Neural progenitor cell (in vitro differentiated cells): ENCODE results near the gene PRIM2. TPM values are rescaled to one million over a fixed set of nuclear protein-coding genes. Genes with fewer than 3 reads are reported as not detected.
"Not testable (repeated sequence)": the region's sequence is repeated elsewhere in the genome, so short reads cannot be mapped to it uniquely, and the experiment has no call there.

Experiments
- DNase-seq: peaks from one replicate; pipeline ENCODE4 v3.0.0-alpha.2; 2016; ENCODE audit warnings: low spot score
- H2AFZ ChIP-seq: fragments of 200-600 bp; sonication (generic); replicated peaks from 2 replicates; pipeline ENCODE4 v1.6.1; 2016; ENCODE audit warnings: antibody characterized with exemption
- H3F3A ChIP-seq: fragments of 200-600 bp; sonication (generic); 2 replicates; pipeline ENCODE4 v1.6.1; 2016; ENCODE audit warnings: antibody characterized with exemption, low read depth
- H3K27ac ChIP-seq: fragments of 200-600 bp; sonication (generic); 2 replicates; pipeline ENCODE4 v1.5.1; 2016; ENCODE audit warnings: mild to moderate bottlenecking
- H3K27me3 ChIP-seq: fragments of 200-600 bp; sonication (generic); 2 replicates; pipeline ENCODE4 v1.6.1; 2016; ENCODE audit warnings: mild to moderate bottlenecking, moderate library complexity
- H3K36me3 ChIP-seq: fragments of 200-600 bp; sonication (generic); 2 replicates; pipeline ENCODE4 v1.5.1; 2016
- H3K4me1 ChIP-seq: fragments of 200-600 bp; sonication (generic); 2 replicates; pipeline ENCODE4 v1.6.1; 2016; ENCODE audit warnings: mixed run types
- H3K4me2 ChIP-seq: fragments of 200-600 bp; sonication (generic); 2 replicates; pipeline ENCODE4 v1.6.1; 2016
- H3K4me3 ChIP-seq: fragments of 200-600 bp; sonication (generic); 2 replicates; pipeline ENCODE4 v1.5.1; 2016
- H3K79me2 ChIP-seq: fragments of 200-600 bp; sonication (generic); 2 replicates; pipeline ENCODE4 v1.6.1; 2016; ENCODE audit warnings: low read depth
- H3K9ac ChIP-seq: fragments of 200-600 bp; sonication (generic); 2 replicates; pipeline ENCODE4 v1.6.1; 2016
- H3K9me3 ChIP-seq: fragments of 200-600 bp; sonication (generic); 2 replicates; pipeline ENCODE4 v1.5.1; 2016; ENCODE audit warnings: low read depth
- H4K20me1 ChIP-seq: fragments of 200-600 bp; sonication (generic); 2 replicates; pipeline ENCODE4 v1.6.1; 2016; ENCODE audit warnings: low read depth
- H3K27ac Mint-ChIP-seq: 3 replicates; pipeline ENCODE4 v1.8.0; 2021; ENCODE audit warnings: mixed read lengths
- H3K27me3 Mint-ChIP-seq: 2 replicates; pipeline ENCODE4 v1.8.0; 2022; ENCODE audit warnings: low read depth, mild to moderate bottlenecking, inconsistent platforms, moderate library complexity, mixed read lengths; ENCODE audit not compliant: insufficient read depth
- H3K36me3 Mint-ChIP-seq: 3 replicates; pipeline ENCODE4 v1.8.0; 2021; ENCODE audit warnings: mixed read lengths
- H3K4me1 Mint-ChIP-seq: 3 replicates; pipeline ENCODE4 v1.8.0; 2021; ENCODE audit warnings: mixed read lengths
- H3K4me3 Mint-ChIP-seq: 3 replicates; pipeline ENCODE4 v1.8.0; 2021; ENCODE audit warnings: mild to moderate bottlenecking, moderate library complexity, mixed read lengths
- H3K9me3 Mint-ChIP-seq: 3 replicates; pipeline ENCODE4 v1.8.0; 2020; ENCODE audit warnings: mixed read lengths
- total RNA-seq: library from RNA; depleted of rRNA; stranded (reverse); fragments of >200 nt; gene quantifications from 2 replicates; pipeline ENCODE4 v1.2.3, GENCODE V29; 2015; ENCODE audit warnings: low replicate concordance

PRIM2 gene
- total RNA-seq, 1 donor from 2014 or later, result 81.0 TPM

- not testable (repeated sequence) for H3K4me3 Mint-ChIP-seq, H3K9ac ChIP-seq, H3K27me3 Mint-ChIP-seq, H4K20me1 ChIP-seq, H2AFZ ChIP-seq, H3K9me3 Mint-ChIP-seq, H3K9me3 ChIP-seq, H3K4me3 ChIP-seq, H3K27ac ChIP-seq, H3K27me3 ChIP-seq, H3K4me1 Mint-ChIP-seq, H3K36me3 ChIP-seq, H3K4me2 ChIP-seq, H3K27ac Mint-ChIP-seq, DNase-seq
- peaks cover 16% of the 10 kb centered on the region for H3F3A ChIP-seq
- peaks cover 32% of the 10 kb centered on the region for H3K79me2 ChIP-seq
- peaks cover 17% of the 10 kb centered on the region for H3K36me3 Mint-ChIP-seq
- peaks cover 28% of the 10 kb centered on the region for H3K4me1 ChIP-seq
Measured at GRCh38 chr6:57350443-57350842, 33.0 kb downstream of the PRIM2 start.

GRCh38 chr6:57352596-57352995 is 35.2 kb downstream of the PRIM2 start:
- H3K4me2 ChIP-seq, H3K27me3 Mint-ChIP-seq, H3K9me3 Mint-ChIP-seq, H3K27ac Mint-ChIP-seq, H3K9me3 ChIP-seq, H2AFZ ChIP-seq, H4K20me1 ChIP-seq, H3K4me3 Mint-ChIP-seq, H3K36me3 ChIP-seq, DNase-seq, H3K27ac ChIP-seq, H3K27me3 ChIP-seq, H3K4me1 Mint-ChIP-seq, H3K4me3 ChIP-seq, H3K9ac ChIP-seq: not testable (repeated sequence)
- Histone ChIP-seq H3K79me2 (peaks cover 27% of the 10 kb centered on the region), H3K4me1 (peaks cover 28% of the 10 kb centered on the region), H3F3A (peaks cover 16% of the 10 kb centered on the region)
- H3K36me3 Mint-ChIP-seq, result peaks cover 11% of the 10 kb centered on the region

- Histone ChIP-seq H3F3A (peaks cover 14% of the 10 kb centered on the region), H3K4me1 (peaks cover 15% of the 10 kb centered on the region), H3K79me2 (peaks cover 27% of the 10 kb centered on the region)
- not testable (repeated sequence) for H3K9me3 ChIP-seq, H3K4me1 Mint-ChIP-seq, H3K9me3 Mint-ChIP-seq, H3K4me3 Mint-ChIP-seq, H3K27me3 ChIP-seq, H3K9ac ChIP-seq, H2AFZ ChIP-seq, H4K20me1 ChIP-seq, H3K27me3 Mint-ChIP-seq, H3K36me3 Mint-ChIP-seq, H3K27ac ChIP-seq, H3K36me3 ChIP-seq, H3K4me3 ChIP-seq, H3K27ac Mint-ChIP-seq, H3K4me2 ChIP-seq, DNase-seq
Measured at GRCh38 chr6:57358319-57358718, 40.9 kb downstream of the PRIM2 start.

- not testable (repeated sequence) for H3K9ac ChIP-seq, H3K9me3 ChIP-seq, H3K9me3 Mint-ChIP-seq, H3K27me3 ChIP-seq, H3K36me3 Mint-ChIP-seq, H3K4me3 ChIP-seq, H3K27ac Mint-ChIP-seq, H3K4me1 ChIP-seq, H3K27me3 Mint-ChIP-seq, H3K4me1 Mint-ChIP-seq, DNase-seq, H2AFZ ChIP-seq, H3K27ac ChIP-seq, H4K20me1 ChIP-seq, H3F3A ChIP-seq, H3K4me2 ChIP-seq, H3K4me3 Mint-ChIP-seq, H3K36me3 ChIP-seq
- peaks cover 17% of the 10 kb centered on the region for H3K79me2 ChIP-seq
Measured at GRCh38 chr6:57359766-57360165, 42.3 kb downstream of the PRIM2 start.

- peaks cover 11% of the 10 kb centered on the region for H3K79me2 ChIP-seq
- not testable (repeated sequence) for H3K9me3 ChIP-seq, H3K36me3 Mint-ChIP-seq, H3K9me3 Mint-ChIP-seq, H3K27ac Mint-ChIP-seq, H3K27me3 ChIP-seq, DNase-seq, H3K4me1 Mint-ChIP-seq, H4K20me1 ChIP-seq, H3K4me3 ChIP-seq, H3F3A ChIP-seq, H3K36me3 ChIP-seq, H3K4me1 ChIP-seq, H2AFZ ChIP-seq, H3K4me3 Mint-ChIP-seq, H3K27me3 Mint-ChIP-seq, H3K4me2 ChIP-seq, H3K9ac ChIP-seq, H3K27ac ChIP-seq
Measured at GRCh38 chr6:57362340-57362739, 44.9 kb downstream of the PRIM2 start.

- not testable (repeated sequence) for H4K20me1 ChIP-seq, H3K4me1 Mint-ChIP-seq, H3K36me3 Mint-ChIP-seq, H3K36me3 ChIP-seq, H3K4me3 ChIP-seq, H3K4me3 Mint-ChIP-seq, H3K27ac Mint-ChIP-seq, H3K9me3 ChIP-seq, H3K9ac ChIP-seq, H3K27me3 Mint-ChIP-seq, DNase-seq, H3K4me1 ChIP-seq, H3K4me2 ChIP-seq, H3K27ac ChIP-seq, H2AFZ ChIP-seq, H3K9me3 Mint-ChIP-seq, H3K27me3 ChIP-seq, H3K79me2 ChIP-seq, H3F3A ChIP-seq
Measured at GRCh38 chr6:57365076-57365583, 47.7 kb downstream of the PRIM2 start.

GRCh38 chr6:57368965-57369731 is 51.7 kb downstream of the PRIM2 start:
- H3K27me3 ChIP-seq, H2AFZ ChIP-seq, H3K4me2 ChIP-seq, H3K9ac ChIP-seq, H3K36me3 ChIP-seq, DNase-seq, H3K36me3 Mint-ChIP-seq, H3K4me1 Mint-ChIP-seq, H4K20me1 ChIP-seq, H3K4me1 ChIP-seq, H3K27ac Mint-ChIP-seq, H3F3A ChIP-seq, H3K9me3 Mint-ChIP-seq, H3K4me3 ChIP-seq, H3K4me3 Mint-ChIP-seq, H3K9me3 ChIP-seq, H3K27me3 Mint-ChIP-seq: not testable (repeated sequence)
- H3K27ac ChIP-seq, result peak overlapping the region; percentile 37
- peaks cover 14% of the 10 kb centered on the region for H3K79me2 ChIP-seq

GRCh38 chr6:57371779-57372178 is 54.3 kb downstream of the PRIM2 start:
- not testable (repeated sequence) for H3K4me3 ChIP-seq, H3K9me3 Mint-ChIP-seq, H3K9ac ChIP-seq, H3K36me3 Mint-ChIP-seq, H3K27me3 Mint-ChIP-seq, H3K4me3 Mint-ChIP-seq, DNase-seq, H3K4me2 ChIP-seq, H3K9me3 ChIP-seq, H3K36me3 ChIP-seq, H3K27me3 ChIP-seq, H3K4me1 ChIP-seq, H3K27ac ChIP-seq, H4K20me1 ChIP-seq, H3K27ac Mint-ChIP-seq, H3F3A ChIP-seq, H2AFZ ChIP-seq, H3K4me1 Mint-ChIP-seq
- peaks cover 31% of the 10 kb centered on the region for H3K79me2 ChIP-seq
